GM13977 (cell line): ENCODE results near the gene PSKH1.

Experiments
- DNase-seq: peaks from one replicate; pipeline ENCODE4 v3.0.0; 2012; ENCODE audit warnings: low spot score
- CTCF ChIP-seq: IDR thresholded peaks from 2 replicates; pipeline ENCODE4 v1.5.1; 2012; ENCODE audit warnings: mild to moderate bottlenecking, control low read depth; ENCODE audit not compliant: insufficient read depth; ENCODE audit errors: extremely low read depth, missing control alignments
- in situ Hi-C: fragments of 300-500 bp; cut with MboI; formaldehyde crosslinking; loops from one replicate; pipeline ENCODE4 v1.12.0; 2022; ENCODE audit warnings: low sequenced_read_pairs, low pct_unique_long_range_greater_than_20kb, mixed read lengths, inconsistent platforms; ENCODE audit not compliant: unreplicated experiment

Gene PSKH1

DNA sequence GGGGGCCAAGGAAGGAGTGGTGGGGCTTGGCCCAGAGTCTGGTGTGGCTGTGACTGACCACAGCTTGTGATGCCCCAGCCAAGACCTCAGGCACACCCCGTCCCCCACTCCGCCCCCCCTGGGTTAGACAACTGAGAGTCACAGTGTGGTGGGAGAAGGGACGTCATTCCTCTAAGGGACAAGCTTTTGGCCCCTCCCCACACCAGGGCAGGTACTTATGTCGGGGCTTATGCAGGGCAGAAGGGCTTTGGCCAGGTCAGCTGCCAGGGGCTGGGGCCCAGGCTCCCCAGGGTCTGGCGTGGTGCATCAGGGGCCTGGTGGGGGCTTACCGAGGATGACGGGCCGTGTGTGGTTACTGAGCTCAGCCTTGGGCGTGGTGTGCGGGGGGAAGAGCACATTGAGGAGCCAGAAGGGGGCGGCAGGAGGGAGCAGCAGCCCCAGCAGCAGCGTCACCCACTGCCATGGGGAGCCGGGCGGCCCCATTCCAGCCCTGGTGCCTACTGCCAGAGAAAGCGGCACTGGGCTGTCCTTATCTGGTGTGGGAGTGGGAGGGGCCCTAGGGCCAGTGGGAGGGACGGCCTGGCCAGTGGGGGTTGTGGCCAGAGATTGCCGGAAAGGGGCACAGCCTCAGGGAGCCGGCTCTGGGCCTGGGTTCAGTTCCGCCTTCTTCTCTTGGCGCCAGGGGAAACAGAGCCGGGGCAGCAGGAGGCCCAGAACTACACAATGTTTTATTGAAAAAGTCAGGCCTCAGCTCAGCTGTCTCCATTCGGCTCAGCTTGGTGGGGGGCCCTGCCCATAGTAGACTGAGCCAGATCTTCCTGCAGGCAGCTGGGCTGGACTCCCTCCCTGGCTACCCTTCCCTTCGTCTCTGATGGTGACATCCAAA lies 50.8 kb downstream of the PSKH1 start, which contains the start of gene LCAT:
LCAT (minus strand) TSS at position 502 of the 886 bp plus-strand sequence; CDS start at position 483, 19 bp downstream.
- in situ Hi-C loops: no loop called here
- no peak for DNase-seq
- no peak for TF ChIP-seq CTCF

- DNase-seq: no peak
- no peak for TF ChIP-seq CTCF
- in situ Hi-C loops: no loop called here
Measured at GRCh38 chr16:67944690-67945391, 51.8 kb downstream of the PSKH1 start.

- in situ Hi-C loops: no loop called here
- no peak for DNase-seq
- no peak for TF ChIP-seq CTCF
Measured at GRCh38 chr16:67945392-67945933, 52.4 kb downstream of the PSKH1 start.

GRCh38 chr16:67946128-67946569 lies 53.1 kb downstream of the PSKH1 start:
- in situ Hi-C loops: no loop called here
- TF ChIP-seq CTCF: no peak
- DNase-seq: no peak

DNA sequence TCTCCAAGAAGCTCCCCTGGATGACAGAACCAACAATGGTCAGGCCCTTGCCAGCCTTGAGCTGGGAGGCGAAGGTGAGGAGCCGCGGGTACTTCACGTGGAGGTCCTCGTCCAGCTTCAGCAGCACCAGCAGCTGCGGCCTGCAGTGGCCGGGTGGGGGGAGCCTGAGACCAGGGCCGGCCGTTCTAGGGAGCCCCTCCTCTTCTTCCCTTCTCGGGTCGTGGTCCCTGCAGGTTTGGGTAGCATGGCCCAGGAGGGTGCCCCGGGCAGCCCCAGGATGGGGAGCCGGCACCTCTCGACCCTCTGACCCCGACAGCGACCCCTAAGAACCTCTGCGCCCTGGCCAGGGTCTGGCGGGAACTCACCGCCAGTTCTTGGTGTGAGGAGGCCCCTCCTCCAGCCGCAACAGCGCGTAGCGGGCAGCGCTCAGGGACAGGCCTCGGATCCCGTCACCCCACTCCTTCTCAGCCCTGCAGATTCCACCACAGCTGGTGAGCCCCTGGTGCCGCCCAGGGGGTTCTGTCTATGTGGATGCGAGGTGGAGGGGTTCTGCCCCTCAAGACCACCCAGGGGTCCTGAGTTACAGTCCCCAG lies 54.0 kb downstream of the PSKH1 start:
- no peak for DNase-seq
- in situ Hi-C loops: no loop called here
- no peak for TF ChIP-seq CTCF

DNA sequence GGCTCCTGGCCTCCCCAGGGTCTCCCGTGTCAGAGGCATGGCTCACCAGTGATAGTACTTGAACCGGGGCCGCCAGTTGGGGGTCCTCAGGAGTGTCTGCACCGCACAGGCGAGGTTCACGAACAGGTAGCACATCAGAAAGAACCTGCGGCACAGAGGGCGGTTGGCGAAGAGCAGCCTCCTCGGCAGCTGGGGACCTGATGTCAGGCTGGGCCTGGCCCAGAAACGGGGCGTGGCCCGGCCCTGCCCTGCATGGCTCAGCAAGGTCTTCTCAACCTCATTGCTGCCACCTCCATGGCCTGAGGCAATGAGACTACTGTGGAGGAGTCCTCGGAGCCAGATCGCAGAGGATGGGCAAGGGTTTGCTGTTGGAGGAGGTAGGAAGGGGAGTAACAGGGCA lies 55.0 kb downstream of the PSKH1 start:
- in situ Hi-C loops: no loop called here

More for the DNA sequence above, 55.0 kb downstream of the PSKH1 start:
- DNase-seq: no peak
- TF ChIP-seq CTCF: no peak
